HG02571 (cell line): ENCODE measurements around the gene NAV2.

ENCODE experiments used
- ATAC-seq: cut with Tn5 transposase; IDR thresholded peaks from one replicate; pipeline ENCODE4 v1.9.1; 2021; ENCODE audit warnings: mild to moderate bottlenecking, moderate library complexity; ENCODE audit not compliant: unreplicated experiment

NAV2 gene

GRCh38 chr11:20031155-20032001 is 318.7 kb downstream of the NAV2 start:
- ATAC-seq: no peak

GRCh38 chr11:20032127-20032526 is 319.5 kb downstream of the NAV2 start:
- ATAC-seq: no peak

GRCh38 chr11:20032577-20033260 is 320.1 kb downstream of the NAV2 start:
- no peak for ATAC-seq

- no peak for ATAC-seq
These were observed 321.2 kb downstream of the NAV2 start for GRCh38 chr11:20033806-20034205.

- ATAC-seq: no peak
These were observed 322.3 kb downstream of the NAV2 start for GRCh38 chr11:20034941-20035340.

- no peak for ATAC-seq
These were observed 322.7 kb downstream of the NAV2 start for GRCh38 chr11:20035375-20035700.

GRCh38 chr11:20035701-20036601 is 323.3 kb downstream of the NAV2 start:
- no peak for ATAC-seq

GRCh38 chr11:20036626-20037335 is 324.1 kb downstream of the NAV2 start:
- ATAC-seq: no peak

- peak; percentile 65 for ATAC-seq
These were observed 324.9 kb downstream of the NAV2 start for GRCh38 chr11:20037396-20038153.

- ATAC-seq: no peak
These were observed 325.8 kb downstream of the NAV2 start for GRCh38 chr11:20038412-20038811.

GRCh38 chr11:20038972-20039371 is 326.3 kb downstream of the NAV2 start:
- no peak for ATAC-seq

GRCh38 chr11:20041499-20041898 is 328.9 kb downstream of the NAV2 start:
- ATAC-seq: no peak

- ATAC-seq: no peak
These were observed 329.5 kb downstream of the NAV2 start for GRCh38 chr11:20042045-20042639.

- ATAC-seq: no peak
These were observed 330.2 kb downstream of the NAV2 start for GRCh38 chr11:20042811-20043341.

- no peak for ATAC-seq
These were observed 331.4 kb downstream of the NAV2 start for GRCh38 chr11:20043992-20044391.

GRCh38 chr11:20045098-20045688 is 332.6 kb downstream of the NAV2 start:
- ATAC-seq: no peak

GRCh38 chr11:20046416-20046815 is 333.8 kb downstream of the NAV2 start:
- no peak for ATAC-seq

GRCh38 chr11:20047006-20047768 is 334.6 kb downstream of the NAV2 start:
- no peak for ATAC-seq
